Measurements from ENCODE around the gene GARS1.

Gene GARS1

GRCh38 chr7:30646154-30646553 lies 51.5 kb downstream of the GARS1 start:
- no peak overlapping the region for H3K4me3 ChIP-seq (ENCODE audit: low read depth, low read length)
- H2AFZ ChIP-seq (ENCODE audit: low read length, unreplicated experiment) = no peak overlapping the region
- H3K27me3 ChIP-seq (ENCODE audit: insufficient read depth, low read length) = no peaks in the 10 kb centered on the region
- peaks cover 3% of the 10 kb centered on the region; the same call in 1 of the 2 replicates for H3K36me3 ChIP-seq (ENCODE audit: insufficient read depth, low read length)
- no peaks in the 10 kb centered on the region for H3K79me2 ChIP-seq (ENCODE audit: control insufficient read depth, insufficient read depth, low read length, unreplicated experiment)
- H3K4me1 ChIP-seq (ENCODE audit: control insufficient read depth, insufficient read depth, low read length, unreplicated experiment) = no peaks in the 10 kb centered on the region
- no peak overlapping the region for H3K27ac ChIP-seq (ENCODE audit: low read depth, low read length)

GRCh38 chr7:30647589-30648364 lies 53.1 kb downstream of the GARS1 start:
- Histone ChIP-seq H3K27ac (ENCODE audit: low read depth, low read length) (no peak overlapping the region), H3K79me2 (ENCODE audit: control insufficient read depth, insufficient read depth, low read length, unreplicated experiment) (no peaks in the 10 kb centered on the region), H3K4me1 (ENCODE audit: control insufficient read depth, insufficient read depth, low read length, unreplicated experiment) (no peaks in the 10 kb centered on the region), H3K36me3 (ENCODE audit: insufficient read depth, low read length) (peaks cover 3% of the 10 kb centered on the region; the same call in 1 of the 2 replicates), H3K27me3 (ENCODE audit: insufficient read depth, low read length) (no peaks in the 10 kb centered on the region), H2AFZ (ENCODE audit: low read length, unreplicated experiment) (no peak overlapping the region), H3K4me3 (ENCODE audit: low read depth, low read length) (no peak overlapping the region)

GRCh38 chr7:30648744-30649540 lies 54.3 kb downstream of the GARS1 start:
- Histone ChIP-seq H2AFZ (ENCODE audit: low read length, unreplicated experiment) (no peak overlapping the region), H3K79me2 (ENCODE audit: control insufficient read depth, insufficient read depth, low read length, unreplicated experiment) (no peaks in the 10 kb centered on the region), H3K27ac (ENCODE audit: low read depth, low read length) (no peak overlapping the region), H3K36me3 (ENCODE audit: insufficient read depth, low read length) (no peaks in the 10 kb centered on the region), H3K27me3 (ENCODE audit: insufficient read depth, low read length) (no peaks in the 10 kb centered on the region), H3K4me3 (ENCODE audit: low read depth, low read length) (no peak overlapping the region), H3K4me1 (ENCODE audit: control insufficient read depth, insufficient read depth, low read length, unreplicated experiment) (no peaks in the 10 kb centered on the region)

GRCh38 chr7:30649717-30650420 lies 55.2 kb downstream of the GARS1 start:
- no peak overlapping the region for H3K27ac ChIP-seq (ENCODE audit: low read depth, low read length)
- H3K36me3 ChIP-seq (ENCODE audit: insufficient read depth, low read length) = no peaks in the 10 kb centered on the region
- H2AFZ ChIP-seq (ENCODE audit: low read length, unreplicated experiment) = no peak overlapping the region
- H3K27me3 ChIP-seq (ENCODE audit: insufficient read depth, low read length) = no peaks in the 10 kb centered on the region
- H3K79me2 ChIP-seq (ENCODE audit: control insufficient read depth, insufficient read depth, low read length, unreplicated experiment) = no peaks in the 10 kb centered on the region
- H3K4me3 ChIP-seq (ENCODE audit: low read depth, low read length) = no peak overlapping the region
- H3K4me1 ChIP-seq (ENCODE audit: control insufficient read depth, insufficient read depth, low read length, unreplicated experiment) = no peaks in the 10 kb centered on the region

GRCh38 chr7:30650421-30650808 lies 55.7 kb downstream of the GARS1 start:
- Histone ChIP-seq H3K4me1 (ENCODE audit: control insufficient read depth, insufficient read depth, low read length, unreplicated experiment) (no peaks in the 10 kb centered on the region), H3K27ac (ENCODE audit: low read depth, low read length) (no peak overlapping the region), H3K79me2 (ENCODE audit: control insufficient read depth, insufficient read depth, low read length, unreplicated experiment) (no peaks in the 10 kb centered on the region), H2AFZ (ENCODE audit: low read length, unreplicated experiment) (no peak overlapping the region), H3K4me3 (ENCODE audit: low read depth, low read length) (no peak overlapping the region), H3K27me3 (ENCODE audit: insufficient read depth, low read length) (no peaks in the 10 kb centered on the region), H3K36me3 (ENCODE audit: insufficient read depth, low read length) (no peaks in the 10 kb centered on the region)

- no peak overlapping the region for H3K4me3 ChIP-seq (ENCODE audit: low read depth, low read length)
- H3K4me1 ChIP-seq (ENCODE audit: control insufficient read depth, insufficient read depth, low read length, unreplicated experiment) = no peaks in the 10 kb centered on the region
- no peaks in the 10 kb centered on the region for H3K36me3 ChIP-seq (ENCODE audit: insufficient read depth, low read length)
- no peak overlapping the region for H3K27ac ChIP-seq (ENCODE audit: low read depth, low read length)
- no peak overlapping the region for H2AFZ ChIP-seq (ENCODE audit: low read length, unreplicated experiment)
- H3K27me3 ChIP-seq (ENCODE audit: insufficient read depth, low read length) = no peaks in the 10 kb centered on the region
- H3K79me2 ChIP-seq (ENCODE audit: control insufficient read depth, insufficient read depth, low read length, unreplicated experiment) = no peaks in the 10 kb centered on the region
These were observed 57.5 kb downstream of the GARS1 start for GRCh38 chr7:30652132-30652531.

- no peaks in the 10 kb centered on the region for H3K79me2 ChIP-seq (ENCODE audit: control insufficient read depth, insufficient read depth, low read length, unreplicated experiment)
- H3K27me3 ChIP-seq (ENCODE audit: insufficient read depth, low read length) = no peaks in the 10 kb centered on the region
- H3K27ac ChIP-seq (ENCODE audit: low read depth, low read length) = no peak overlapping the region
- no peaks in the 10 kb centered on the region for H3K4me1 ChIP-seq (ENCODE audit: control insufficient read depth, insufficient read depth, low read length, unreplicated experiment)
- no peak overlapping the region for H2AFZ ChIP-seq (ENCODE audit: low read length, unreplicated experiment)
- H3K4me3 ChIP-seq (ENCODE audit: low read depth, low read length) = no peak overlapping the region
- H3K36me3 ChIP-seq (ENCODE audit: insufficient read depth, low read length) = no peaks in the 10 kb centered on the region
These were observed 58.3 kb downstream of the GARS1 start for GRCh38 chr7:30652698-30653641.

GRCh38 chr7:30654296-30655090 lies 59.8 kb downstream of the GARS1 start:
- Histone ChIP-seq H3K4me3 (ENCODE audit: low read depth, low read length) (no peak overlapping the region), H3K36me3 (ENCODE audit: insufficient read depth, low read length) (no peaks in the 10 kb centered on the region), H3K79me2 (ENCODE audit: control insufficient read depth, insufficient read depth, low read length, unreplicated experiment) (no peaks in the 10 kb centered on the region), H2AFZ (ENCODE audit: low read length, unreplicated experiment) (no peak overlapping the region), H3K27ac (ENCODE audit: low read depth, low read length) (no peak overlapping the region), H3K4me1 (ENCODE audit: control insufficient read depth, insufficient read depth, low read length, unreplicated experiment) (no peaks in the 10 kb centered on the region), H3K27me3 (ENCODE audit: insufficient read depth, low read length) (peaks cover 2% of the 10 kb centered on the region; the same call in 1 of the 2 replicates)

GRCh38 chr7:30655096-30655970 lies 60.7 kb downstream of the GARS1 start:
- Histone ChIP-seq H3K36me3 (ENCODE audit: insufficient read depth, low read length) (no peaks in the 10 kb centered on the region), H3K27me3 (ENCODE audit: insufficient read depth, low read length) (peaks cover 8% of the 10 kb centered on the region; the same call in 1 of the 2 replicates), H3K4me1 (ENCODE audit: control insufficient read depth, insufficient read depth, low read length, unreplicated experiment) (no peaks in the 10 kb centered on the region), H3K27ac (ENCODE audit: low read depth, low read length) (no peak overlapping the region), H2AFZ (ENCODE audit: low read length, unreplicated experiment) (no peak overlapping the region), H3K79me2 (ENCODE audit: control insufficient read depth, insufficient read depth, low read length, unreplicated experiment) (no peaks in the 10 kb centered on the region), H3K4me3 (ENCODE audit: low read depth, low read length) (no peak overlapping the region)

All from ACC112 (cell line).